Measurements from ENCODE around the gene EDN1.
"Not testable (repeated sequence)": the region's sequence is repeated elsewhere in the genome, so short reads cannot be mapped to it uniquely, and the experiment has no call there.

Gene EDN1

GRCh38 chr6:12294851-12295536 lies 4.8 kb downstream of the EDN1 start:
- DNase-seq (ENCODE audit: low spot score): no peak

GRCh38 chr6:12295558-12296254 lies 5.5 kb downstream of the EDN1 start:
- no peak for DNase-seq (ENCODE audit: low spot score)

DNA sequence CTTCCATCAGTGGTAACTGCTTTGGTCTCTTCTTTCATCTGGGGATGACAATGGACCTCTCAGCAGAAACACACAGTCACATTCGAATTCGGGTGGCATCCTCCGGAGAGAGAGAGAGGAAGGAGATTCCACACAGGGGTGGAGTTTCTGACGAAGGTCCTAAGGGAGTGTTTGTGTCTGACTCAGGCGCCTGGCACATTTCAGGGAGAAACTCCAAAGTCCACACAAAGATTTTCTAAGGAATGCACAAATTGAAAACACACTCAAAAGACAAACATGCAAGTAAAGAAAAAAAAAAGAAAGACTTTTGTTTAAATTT lies 6.1 kb downstream of the EDN1 start:
- DNase-seq (ENCODE audit: low spot score): no peak

GRCh38 chr6:12296604-12297003 lies 6.4 kb downstream of the EDN1 start:
- no peak for DNase-seq (ENCODE audit: low spot score)

DNA sequence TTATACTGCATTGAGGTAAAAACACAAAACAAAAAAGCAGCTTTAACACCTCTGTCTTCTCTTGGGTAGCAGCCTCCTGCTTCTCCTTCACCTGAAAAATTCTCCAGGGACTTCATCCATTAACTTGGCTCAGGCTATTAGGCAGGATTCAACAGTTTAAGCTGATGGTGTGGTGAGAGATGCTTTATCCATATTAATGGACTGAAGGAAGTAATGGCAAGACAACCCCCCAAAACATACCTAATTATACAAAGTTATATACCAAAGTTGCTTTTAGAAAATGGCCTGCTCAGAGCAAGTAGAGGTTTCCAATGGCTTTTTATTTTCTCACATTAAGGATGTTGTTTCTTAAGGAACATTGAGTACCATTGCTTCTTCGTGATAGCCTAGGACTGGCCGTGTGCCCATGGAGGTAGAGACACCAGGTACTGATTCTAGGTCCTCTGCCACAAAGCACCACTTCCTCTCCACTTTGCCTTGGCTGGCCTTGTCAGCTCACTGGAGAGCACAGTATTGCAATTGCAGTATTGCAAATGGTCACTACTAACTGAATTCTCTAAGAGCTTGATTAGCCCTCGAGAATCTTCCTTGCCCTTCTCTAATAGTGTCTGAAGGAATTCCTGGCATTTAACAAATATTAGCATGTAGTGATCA lies 7.3 kb downstream of the EDN1 start:
- DNase-seq (ENCODE audit: low spot score): no peak

DNA sequence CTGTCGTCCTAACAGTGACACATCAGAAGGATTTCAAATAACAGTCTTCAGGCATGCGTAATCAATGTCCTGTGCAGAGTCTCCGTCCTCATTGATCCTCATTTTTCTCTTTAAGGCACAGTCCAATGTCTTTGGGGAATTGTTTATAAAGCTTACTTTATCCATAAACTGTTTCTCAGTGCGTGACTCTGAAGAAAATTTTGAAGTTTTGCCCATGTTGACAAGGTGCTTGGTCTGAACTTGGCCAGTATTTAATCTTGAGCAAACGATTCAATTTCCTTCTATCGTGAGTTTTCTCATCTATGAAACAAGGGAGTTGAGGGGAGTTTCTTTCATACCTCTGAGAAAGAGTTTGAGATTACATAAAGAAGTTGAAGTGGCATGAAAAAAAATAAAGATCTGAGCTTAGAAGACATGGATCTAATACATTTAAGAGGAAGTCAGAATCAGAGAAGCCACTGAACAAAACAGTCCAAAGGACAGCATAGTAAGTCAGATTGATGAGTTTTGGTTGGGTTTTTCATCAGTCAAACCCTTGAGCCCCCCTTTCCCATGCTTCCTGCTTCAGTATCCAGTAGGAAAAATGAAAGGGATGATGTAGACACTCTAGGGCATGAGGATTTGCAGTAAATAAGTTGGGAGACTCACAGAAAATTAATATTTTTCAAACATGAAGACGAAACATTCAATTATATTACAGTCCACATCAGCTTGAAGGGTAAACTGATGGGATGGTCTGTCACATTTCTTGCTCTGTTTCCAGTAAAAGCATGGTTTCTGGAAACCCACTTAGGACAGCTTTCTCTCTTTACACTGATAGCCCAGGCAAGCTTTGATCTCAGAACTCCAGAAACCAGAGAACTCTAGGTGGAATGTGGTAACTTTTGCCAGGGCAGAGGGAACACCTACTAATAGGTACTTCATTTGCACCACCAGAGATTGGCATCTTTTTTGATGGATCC lies 8.1 kb downstream of the EDN1 start:
- no peak for DNase-seq (ENCODE audit: low spot score)

- DNase-seq (ENCODE audit: low spot score): no peak
These were observed 8.8 kb downstream of the EDN1 start for GRCh38 chr6:12298995-12299394.

- no peak for DNase-seq (ENCODE audit: low spot score)
These were observed 10.9 kb downstream of the EDN1 start for GRCh38 chr6:12301018-12301417.

- no peak for DNase-seq (ENCODE audit: low spot score)
These were observed 14.3 kb downstream of the EDN1 start for GRCh38 chr6:12304487-12304886.

DNA sequence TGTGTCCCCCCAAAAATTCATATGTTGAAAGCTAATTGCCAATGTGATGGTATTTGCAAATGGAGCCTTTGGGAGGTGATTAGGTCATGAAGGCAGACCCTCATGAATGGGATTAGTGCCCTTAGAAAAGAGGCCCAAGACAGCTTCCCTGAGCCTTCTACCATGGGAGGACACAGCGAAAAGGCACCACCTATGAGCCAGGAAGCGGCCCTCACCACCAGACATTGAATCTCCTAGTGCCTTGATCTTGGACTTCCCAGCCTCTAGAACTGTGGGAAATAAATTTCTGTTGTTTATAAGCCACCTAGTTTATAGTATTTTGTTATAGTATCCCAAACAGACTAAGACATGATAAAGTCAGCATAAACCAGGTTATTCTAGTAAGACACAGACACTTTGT lies 18.9 kb downstream of the EDN1 start:
- no peak for DNase-seq (ENCODE audit: low spot score)

DNA sequence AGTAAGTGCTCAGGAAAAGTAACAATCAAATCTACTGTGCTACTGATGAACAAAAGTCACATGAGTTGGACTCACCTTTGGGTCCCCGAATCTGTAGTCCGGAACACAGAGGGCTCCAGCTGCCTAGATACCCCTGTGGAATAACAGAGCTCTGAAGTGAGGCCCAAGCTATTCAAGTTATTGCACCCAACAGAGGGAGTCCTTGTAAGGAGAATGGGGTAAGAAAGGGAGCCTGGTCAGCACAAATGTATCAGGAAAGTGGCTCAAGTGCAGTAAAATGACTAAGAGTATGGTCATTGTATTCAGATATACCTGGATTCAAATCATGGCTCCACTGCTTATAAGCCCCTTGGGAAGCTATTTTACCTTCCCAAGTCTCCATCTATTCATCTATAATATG lies 20.9 kb downstream of the EDN1 start:
- no peak for DNase-seq (ENCODE audit: low spot score)

GRCh38 chr6:12312736-12313135 lies 22.6 kb downstream of the EDN1 start:
- DNase-seq (ENCODE audit: low spot score): no peak

GRCh38 chr6:12313306-12313991 lies 23.3 kb downstream of the EDN1 start:
- no peak for DNase-seq (ENCODE audit: low spot score)

DNA sequence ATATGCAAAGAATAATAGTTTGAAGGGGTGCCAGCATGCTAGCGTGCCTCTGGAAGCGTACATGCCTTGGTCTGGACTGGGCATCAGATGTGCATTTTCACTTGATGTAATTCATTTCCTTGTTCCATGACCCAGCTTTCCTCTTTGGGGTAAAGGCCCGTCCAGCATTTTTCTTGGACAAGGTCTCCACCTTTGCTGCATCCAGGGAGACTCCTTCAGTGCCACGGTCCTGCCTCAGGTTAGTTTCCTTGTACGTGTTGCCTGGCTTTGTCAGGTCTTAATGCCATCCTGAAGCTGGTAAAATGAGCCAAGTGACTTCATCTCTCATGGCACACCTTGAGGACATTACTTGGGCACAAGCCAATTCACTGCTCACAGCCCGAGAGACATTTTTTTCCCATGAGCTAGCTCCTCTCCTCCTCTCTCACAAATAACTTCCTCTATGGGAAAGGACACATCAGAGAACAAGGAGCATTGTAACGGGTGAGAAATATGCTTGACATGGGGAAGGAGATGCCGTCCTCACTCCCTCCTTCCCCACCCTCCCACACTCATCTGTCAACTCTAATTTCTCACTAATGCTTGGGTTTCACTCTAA lies 23.9 kb downstream of the EDN1 start:
- DNase-seq (ENCODE audit: low spot score): no peak

GRCh38 chr6:12314751-12315150 lies 24.6 kb downstream of the EDN1 start:
- DNase-seq (ENCODE audit: low spot score): no peak

GRCh38 chr6:12315292-12316081 lies 25.3 kb downstream of the EDN1 start:
- DNase-seq (ENCODE audit: low spot score): no peak

GRCh38 chr6:12318749-12319148 lies 28.6 kb downstream of the EDN1 start:
- no peak for DNase-seq (ENCODE audit: low spot score)

- DNase-seq (ENCODE audit: low spot score): not testable (repeated sequence)
These were observed 29.9 kb downstream of the EDN1 start for GRCh38 chr6:12320074-12320473.

DNA sequence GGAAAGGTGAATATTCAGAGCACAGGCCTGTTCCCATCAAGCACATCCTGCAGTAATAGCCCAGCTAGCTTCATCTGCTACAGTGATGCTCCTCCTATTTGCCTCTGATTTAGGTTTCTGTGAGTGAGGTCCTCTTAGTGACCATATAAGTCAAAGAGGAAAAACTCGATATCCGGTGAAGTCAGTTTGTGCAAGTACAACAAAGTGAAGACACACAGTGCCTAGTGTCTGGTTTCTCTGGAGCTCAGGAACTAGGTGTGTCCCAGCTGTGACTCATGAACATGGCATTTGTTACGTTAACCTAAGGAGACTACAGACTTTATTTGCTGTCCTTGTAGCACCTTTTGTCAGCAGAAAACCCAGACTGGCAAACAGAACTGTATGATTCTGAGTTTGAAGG lies 33.9 kb downstream of the EDN1 start:
- DNase-seq (ENCODE audit: low spot score): no peak

GRCh38 chr6:12324748-12325147 lies 34.6 kb downstream of the EDN1 start:
- no peak for DNase-seq (ENCODE audit: low spot score)

- DNase-seq (ENCODE audit: low spot score): no peak
These were observed 35.7 kb downstream of the EDN1 start for GRCh38 chr6:12325872-12326271.

Data from NAMALWA (cell line).